Femur (tissue), 1 donor: Measurements from ENCODE around the gene SLC25A39.

Experiments used
- DNase-seq: peaks from one replicate; pipeline ENCODE4 v3.0.0-alpha.2; 2017

The SLC25A39 gene

DNA sequence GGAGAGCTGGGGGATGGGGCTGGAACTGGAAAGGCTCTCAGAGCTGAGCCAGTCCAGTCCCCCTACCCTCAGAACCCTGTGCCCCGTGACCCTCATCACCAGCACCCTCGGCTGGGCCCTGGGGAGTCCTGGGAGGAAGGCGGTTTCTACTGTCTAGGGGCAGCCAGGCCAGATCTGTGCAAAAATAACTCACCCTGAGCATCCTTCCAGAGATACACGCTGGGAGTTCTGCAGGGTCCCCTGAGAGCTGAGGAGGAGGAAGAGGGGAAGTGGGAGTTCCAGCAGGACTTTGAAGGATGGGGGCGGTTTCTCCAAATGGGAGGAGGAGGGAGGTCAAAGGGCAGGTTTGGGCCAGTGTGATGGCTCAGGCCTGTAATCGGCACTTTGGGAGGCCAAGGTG is 51.7 kb downstream of the SLC25A39 start:
- DNase-seq, result no peak

DNA sequence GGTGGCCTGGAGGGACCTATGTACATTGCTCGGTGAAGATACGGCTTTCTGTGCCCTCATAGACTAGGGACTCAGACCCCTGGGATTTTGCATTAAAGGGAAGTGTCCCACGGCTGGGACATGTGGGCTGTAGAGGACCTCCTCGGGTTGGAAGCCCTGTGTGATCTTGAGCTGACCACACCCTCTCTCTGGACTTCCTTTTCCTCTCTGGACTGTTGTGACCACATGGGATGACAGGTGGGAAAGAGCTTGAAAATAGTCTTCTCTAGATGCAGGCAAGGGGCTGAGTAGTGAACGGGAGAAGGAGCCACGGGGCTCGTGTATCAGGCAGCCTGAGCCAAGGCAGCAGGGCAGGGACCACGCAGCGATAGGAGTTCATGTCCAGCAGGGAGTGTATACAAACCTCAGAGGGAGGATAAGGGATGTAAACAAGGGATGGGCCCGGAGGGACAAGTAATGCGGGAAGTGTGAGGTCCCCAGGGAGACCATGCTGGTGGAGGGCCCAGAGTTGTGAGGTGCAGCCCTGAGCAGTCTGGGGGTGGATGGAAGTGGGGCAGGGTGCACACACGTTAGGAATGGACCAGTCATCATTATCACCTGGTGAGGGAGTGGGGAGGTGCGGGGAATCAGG is 52.2 kb downstream of the SLC25A39 start:
- DNase-seq, result no peak
